ENCODE results near the gene PRIM2.
"Not testable (repeated sequence)": the region's sequence is repeated elsewhere in the genome, so short reads cannot be mapped to it uniquely, and the experiment has no call there.

DNA sequence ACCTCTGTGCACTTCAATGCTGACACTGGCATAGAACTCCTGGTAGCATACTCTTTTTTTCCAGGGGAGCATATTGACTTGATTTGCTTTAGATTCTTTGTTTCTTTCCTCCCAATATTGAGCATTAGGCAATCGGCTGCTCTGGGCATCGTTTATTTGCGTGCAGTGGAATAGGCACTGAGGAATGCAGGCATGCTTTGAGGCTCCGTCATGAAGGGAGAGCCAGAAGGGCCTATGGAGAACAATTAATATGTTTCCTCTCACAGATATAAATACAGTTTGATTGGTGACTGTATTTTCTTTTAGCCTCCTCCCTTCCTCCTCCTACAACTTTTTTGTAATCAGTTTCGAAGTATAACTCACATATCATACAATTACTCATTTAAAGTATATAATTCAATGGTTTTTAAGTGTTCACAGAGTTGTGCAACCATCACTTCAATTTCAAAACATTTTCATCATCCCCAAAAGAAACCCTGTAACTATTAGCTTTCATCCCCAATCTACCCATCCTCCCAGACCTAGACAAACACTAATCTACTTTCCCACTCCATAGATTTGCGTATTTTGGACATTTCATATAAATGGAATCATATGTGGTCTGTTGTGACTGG lies 157.5 kb downstream of the PRIM2 start:
- TF ChIP-seq, protein P1, sequence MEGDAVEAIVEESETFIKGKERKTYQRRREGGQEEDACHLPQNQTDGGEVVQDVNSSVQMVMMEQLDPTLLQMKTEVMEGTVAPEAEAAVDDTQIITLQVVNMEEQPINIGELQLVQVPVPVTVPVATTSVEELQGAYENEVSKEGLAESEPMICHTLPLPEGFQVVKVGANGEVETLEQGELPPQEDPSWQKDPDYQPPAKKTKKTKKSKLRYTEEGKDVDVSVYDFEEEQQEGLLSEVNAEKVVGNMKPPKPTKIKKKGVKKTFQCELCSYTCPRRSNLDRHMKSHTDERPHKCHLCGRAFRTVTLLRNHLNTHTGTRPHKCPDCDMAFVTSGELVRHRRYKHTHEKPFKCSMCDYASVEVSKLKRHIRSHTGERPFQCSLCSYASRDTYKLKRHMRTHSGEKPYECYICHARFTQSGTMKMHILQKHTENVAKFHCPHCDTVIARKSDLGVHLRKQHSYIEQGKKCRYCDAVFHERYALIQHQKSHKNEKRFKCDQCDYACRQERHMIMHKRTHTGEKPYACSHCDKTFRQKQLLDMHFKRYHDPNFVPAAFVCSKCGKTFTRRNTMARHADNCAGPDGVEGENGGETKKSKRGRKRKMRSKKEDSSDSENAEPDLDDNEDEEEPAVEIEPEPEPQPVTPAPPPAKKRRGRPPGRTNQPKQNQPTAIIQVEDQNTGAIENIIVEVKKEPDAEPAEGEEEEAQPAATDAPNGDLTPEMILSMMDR (optimal IDR thresholded peaks at IDR 0.05 in 1 of 3, IDR thresholded peaks at IDR 0.05 in 1 of 3, conservative IDR thresholded peaks at IDR 0.05 in 1 of 3; ENCODE audit: extremely low read depth in 1 of 3, insufficient read depth in 2 of 3, low read length in 3 of 3), result not testable (repeated sequence)
- not testable (repeated sequence) for TF ChIP-seq EZH2 (IDR thresholded peaks at IDR 0.05; ENCODE audit: low read length)

All from keratinocyte (primary cell).